HepG2 (cell line): ENCODE results near the gene EEF1E1. TPM values are rescaled to one million over a fixed set of nuclear protein-coding genes. Genes with fewer than 3 reads are reported as not detected.

Source experiments
- ATF1 ChIP-seq: IDR thresholded peaks from 2 replicates; pipeline ENCODE4 v1.6.1; 2016; ENCODE audit warnings: mild to moderate bottlenecking, control low read depth
- E2F1 ChIP-seq: sonication (generic); formaldehyde crosslinking; IDR thresholded peaks from 2 replicates; pipeline ENCODE4 v1.5.0; 2020; ENCODE audit warnings: missing genetic modification reagents
- GTF2F1 ChIP-seq: fragments of 150-350 bp; IDR thresholded peaks from 2 replicates; pipeline ENCODE4 v1.6.1; 2014; ENCODE audit warnings: low read length
- JDP2 ChIP-seq: sonication (generic); formaldehyde crosslinking; IDR thresholded peaks from 2 replicates; pipeline ENCODE4 v1.8.1; 2022; ENCODE audit warnings: missing genetic modification reagents, borderline replicate concordance
- MED8 ChIP-seq: sonication (generic); formaldehyde crosslinking; IDR thresholded peaks from 2 replicates; pipeline ENCODE4 v1.8.1; 2023; ENCODE audit warnings: mild to moderate bottlenecking, missing genetic modification reagents; ENCODE audit not compliant: insufficient replicate concordance
- MIXL1 ChIP-seq: IDR thresholded peaks from 2 replicates; pipeline ENCODE4 v1.6.1; 2016
- MLLT10 ChIP-seq: sonication (generic); formaldehyde crosslinking; IDR thresholded peaks from 2 replicates; pipeline ENCODE4 v1.4.0; 2020; ENCODE audit warnings: missing genetic modification reagents
- PRDM4 ChIP-seq: sonication (generic); formaldehyde crosslinking; IDR thresholded peaks from 2 replicates; pipeline ENCODE4 v1.9.0; 2021; ENCODE audit warnings: missing genetic modification reagents, borderline replicate concordance
- SPEN ChIP-seq: sonication (generic); formaldehyde crosslinking; IDR thresholded peaks from 2 replicates; pipeline ENCODE4 v1.5.1; 2020; ENCODE audit warnings: low read depth, mild to moderate bottlenecking, missing genetic modification reagents
- THAP7 ChIP-seq: sonication (generic); formaldehyde crosslinking; IDR thresholded peaks from 2 replicates; pipeline ENCODE4 v1.8.1; 2023; ENCODE audit warnings: mild to moderate bottlenecking, missing genetic modification reagents
- ZBTB14 ChIP-seq: sonication (generic); formaldehyde crosslinking; IDR thresholded peaks from 2 replicates; pipeline ENCODE4 v1.4.0; 2020; ENCODE audit warnings: missing genetic modification reagents
- ZBTB7A ChIP-seq: sonication (generic); formaldehyde crosslinking; IDR thresholded peaks from 2 replicates; pipeline ENCODE4 v1.8.0; 2022; ENCODE audit warnings: mild to moderate bottlenecking, missing genetic modification reagents
- ZBTB7B ChIP-seq: sonication (generic); formaldehyde crosslinking; IDR thresholded peaks from 2 replicates; pipeline ENCODE4 v1.4.0; 2020; ENCODE audit warnings: missing genetic modification reagents
- ZFP62 ChIP-seq: sonication (generic); formaldehyde crosslinking; IDR thresholded peaks from 2 replicates; pipeline ENCODE4 v1.4.0; 2020; ENCODE audit warnings: missing genetic modification reagents
- ZNF260 ChIP-seq: sonication (generic); formaldehyde crosslinking; IDR thresholded peaks from 2 replicates; pipeline ENCODE4 v1.4.0; 2020; ENCODE audit warnings: missing genetic modification reagents, low read depth, mild to moderate bottlenecking, borderline replicate concordance
- ZNF576 ChIP-seq: sonication (generic); formaldehyde crosslinking; IDR thresholded peaks from 2 replicates; pipeline ENCODE4 v1.4.0; 2020; ENCODE audit warnings: mild to moderate bottlenecking, missing genetic modification reagents
- ZNF639 ChIP-seq: conservative IDR thresholded peaks from 2 replicates; pipeline ENCODE4 v1.6.1; 2018; ENCODE audit warnings: missing genetic modification reagents
- ZNF780A ChIP-seq: sonication (generic); formaldehyde crosslinking; IDR thresholded peaks from 2 replicates; pipeline ENCODE4 v1.8.0; 2022; ENCODE audit warnings: mild to moderate bottlenecking, missing genetic modification reagents, moderate library complexity
- ZXDC ChIP-seq: sonication (generic); formaldehyde crosslinking; IDR thresholded peaks from 2 replicates; pipeline ENCODE4 v1.5.0; 2020; ENCODE audit warnings: mild to moderate bottlenecking, missing genetic modification reagents
- polyA plus RNA-seq, 8 experiments: library from polyadenylated mRNA; depleted of rRNA in 3 of 8; stranded (reverse) in 7 of 8; unstranded in 1 of 8; fragments of >200 nt; fragmentation: Illumina TruSeq in 4 of 8; extraction: Trizol in 4 of 8; gene quantifications; 2 replicates each; pipeline versions ENCODE4 v1.2.1 to v1.2.3, GENCODE V29; 2011 to 2016; ENCODE audit warnings: low read depth in 4 of 8, missing spikeins in 1 of 8, mixed read lengths in 1 of 8; ENCODE audit not compliant: insufficient read depth in 1 of 8
- total RNA-seq, 5 experiments: library from RNA; depleted of rRNA; stranded (reverse); fragments of >200 nt; fragmentation: Illumina TruSeq; extraction: Trizol; gene quantifications; 2 replicates each; pipeline ENCODE4 v1.2.3, GENCODE V29; 2016; ENCODE audit warnings: low read depth in 1 of 5

EEF1E1 gene
- total and polyA plus RNA-seq, 2 of the 13 experiments (the other 11 are each of a cell fraction or from before 2014, with no cell fraction given): 128 to 188 TPM

GRCh38 chr6:8102122-8102958 is at the start of gene EEF1E1 (continued):
- peak; percentile 65 for TF ChIP-seq MED8 (CRISPR knock-in tag)
- TF ChIP-seq GTF2F1: no peak
- TF ChIP-seq PRDM4 (CRISPR knock-in tag): 0 out of 2 replicates have a peak, but pooled peaks have one; percentile 42
- no peak for TF ChIP-seq ZFP62 (CRISPR knock-in tag)
- TF ChIP-seq SPEN: peak; percentile 62
- TF ChIP-seq ZBTB7A (CRISPR knock-in tag): no peak
- TF ChIP-seq MIXL1: 0 out of 2 replicates have a peak, but pooled peaks have one; percentile 28
- TF ChIP-seq THAP7 (CRISPR knock-in tag): no peak
- TF ChIP-seq ZBTB14: no peak
- TF ChIP-seq ZBTB7B (CRISPR knock-in tag): 0 out of 2 replicates have a peak, but pooled peaks have one; percentile 20
- no peak for TF ChIP-seq ZNF576 (CRISPR knock-in tag)
- TF ChIP-seq ZNF639 (CRISPR knock-in tag): no peak
- no peak for TF ChIP-seq ZNF260 (CRISPR knock-in tag)
- TF ChIP-seq ZXDC (CRISPR knock-in tag): peak; percentile 71; the same call in 1 of the 2 replicates
- TF ChIP-seq ATF1 (CRISPR knock-in tag): peak; percentile 82
- TF ChIP-seq E2F1 (CRISPR knock-in tag): peak; percentile 93
- TF ChIP-seq ZNF780A (CRISPR knock-in tag): no peak
- TF ChIP-seq JDP2 (CRISPR knock-in tag): no peak; the same call in 1 of the 2 replicates
- TF ChIP-seq MLLT10: no peak
